GM10266 (cell line): ENCODE data around the gene RXRA.

ENCODE experiments used
- DNase-seq: peaks from one replicate; pipeline ENCODE4 v3.0.0; 2012; ENCODE audit errors: extremely low spot score
- TF ChIP-seq, protein P1 (sequence below): IDR thresholded peaks from 2 replicates; pipeline ENCODE4 v1.5.1; 2012; ENCODE audit warnings: mild to moderate bottlenecking, low read depth; ENCODE audit not compliant: control insufficient read depth, insufficient read depth; ENCODE audit errors: missing control alignments

The RXRA gene

DNA sequence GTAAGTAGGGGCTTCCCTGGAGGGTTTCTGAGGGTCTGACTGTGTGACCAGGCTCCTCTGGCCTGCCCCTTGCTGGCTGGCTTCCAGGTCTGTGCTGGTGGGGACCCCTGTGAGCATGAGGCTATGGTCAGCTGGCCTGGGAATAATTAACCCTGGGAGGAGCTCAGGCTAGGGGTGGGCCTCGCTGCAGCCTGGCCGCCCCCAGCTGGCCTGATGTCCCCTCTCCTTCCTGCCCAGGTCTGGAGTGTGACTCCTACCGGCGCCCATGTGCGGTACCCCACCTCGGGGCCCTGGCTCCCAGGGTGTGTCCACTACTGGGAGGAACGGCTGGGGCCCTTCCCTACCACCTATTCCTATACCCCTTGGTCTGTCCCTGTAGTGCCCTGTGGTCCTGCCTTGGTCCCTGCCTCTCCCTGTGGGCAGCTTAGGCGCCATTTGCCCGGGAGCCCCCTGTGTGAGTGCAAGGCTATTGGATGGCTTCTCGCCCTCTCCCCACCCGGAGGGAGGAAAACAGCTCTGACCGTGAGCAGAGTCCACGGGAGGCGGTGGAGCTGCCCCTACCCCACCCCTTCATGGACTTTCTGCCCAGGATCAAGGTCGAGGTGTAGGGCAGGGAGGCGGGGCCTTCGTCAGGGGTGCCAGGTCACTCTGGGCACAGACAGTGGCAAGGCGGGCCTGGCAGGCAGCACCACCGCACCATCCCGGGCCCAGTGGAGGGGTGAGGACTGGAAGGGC lies 9.4 kb downstream of the RXRA start:
- no peak for DNase-seq
- TF ChIP-seq, protein P1, sequence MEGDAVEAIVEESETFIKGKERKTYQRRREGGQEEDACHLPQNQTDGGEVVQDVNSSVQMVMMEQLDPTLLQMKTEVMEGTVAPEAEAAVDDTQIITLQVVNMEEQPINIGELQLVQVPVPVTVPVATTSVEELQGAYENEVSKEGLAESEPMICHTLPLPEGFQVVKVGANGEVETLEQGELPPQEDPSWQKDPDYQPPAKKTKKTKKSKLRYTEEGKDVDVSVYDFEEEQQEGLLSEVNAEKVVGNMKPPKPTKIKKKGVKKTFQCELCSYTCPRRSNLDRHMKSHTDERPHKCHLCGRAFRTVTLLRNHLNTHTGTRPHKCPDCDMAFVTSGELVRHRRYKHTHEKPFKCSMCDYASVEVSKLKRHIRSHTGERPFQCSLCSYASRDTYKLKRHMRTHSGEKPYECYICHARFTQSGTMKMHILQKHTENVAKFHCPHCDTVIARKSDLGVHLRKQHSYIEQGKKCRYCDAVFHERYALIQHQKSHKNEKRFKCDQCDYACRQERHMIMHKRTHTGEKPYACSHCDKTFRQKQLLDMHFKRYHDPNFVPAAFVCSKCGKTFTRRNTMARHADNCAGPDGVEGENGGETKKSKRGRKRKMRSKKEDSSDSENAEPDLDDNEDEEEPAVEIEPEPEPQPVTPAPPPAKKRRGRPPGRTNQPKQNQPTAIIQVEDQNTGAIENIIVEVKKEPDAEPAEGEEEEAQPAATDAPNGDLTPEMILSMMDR: no peak

- TF ChIP-seq, protein P1: no peak
- no peak for DNase-seq
Measured at GRCh38 chr9:134336228-134336627, 10.0 kb downstream of the RXRA start.

DNA sequence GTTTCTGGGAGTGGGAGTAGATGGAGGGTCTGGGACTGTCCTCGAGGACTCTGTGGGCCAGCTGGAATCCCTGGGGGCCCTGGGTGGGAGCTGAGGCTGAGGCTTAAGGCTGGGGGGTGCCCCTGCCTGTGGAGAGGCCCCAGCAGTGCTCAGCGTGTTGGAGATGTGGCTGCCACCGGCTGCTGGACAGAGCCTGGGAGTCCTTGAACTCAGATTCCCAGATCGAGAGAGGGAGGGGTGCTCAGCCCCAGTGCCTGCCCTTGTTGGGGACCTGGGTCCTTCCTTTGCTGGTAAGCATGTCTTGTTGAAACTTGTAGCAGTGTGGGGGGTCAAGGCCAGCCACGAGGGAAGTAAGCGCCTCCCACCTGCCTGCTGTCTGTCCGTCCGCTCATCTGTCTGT lies 10.7 kb downstream of the RXRA start:
- DNase-seq: no peak
- TF ChIP-seq, protein P1: no peak

GRCh38 chr9:134337469-134337868 lies 11.2 kb downstream of the RXRA start:
- TF ChIP-seq, protein P1: no peak
- DNase-seq: no peak

GRCh38 chr9:134338394-134339182 lies 12.3 kb downstream of the RXRA start:
- no peak for DNase-seq
- TF ChIP-seq, protein P1: no peak

DNA sequence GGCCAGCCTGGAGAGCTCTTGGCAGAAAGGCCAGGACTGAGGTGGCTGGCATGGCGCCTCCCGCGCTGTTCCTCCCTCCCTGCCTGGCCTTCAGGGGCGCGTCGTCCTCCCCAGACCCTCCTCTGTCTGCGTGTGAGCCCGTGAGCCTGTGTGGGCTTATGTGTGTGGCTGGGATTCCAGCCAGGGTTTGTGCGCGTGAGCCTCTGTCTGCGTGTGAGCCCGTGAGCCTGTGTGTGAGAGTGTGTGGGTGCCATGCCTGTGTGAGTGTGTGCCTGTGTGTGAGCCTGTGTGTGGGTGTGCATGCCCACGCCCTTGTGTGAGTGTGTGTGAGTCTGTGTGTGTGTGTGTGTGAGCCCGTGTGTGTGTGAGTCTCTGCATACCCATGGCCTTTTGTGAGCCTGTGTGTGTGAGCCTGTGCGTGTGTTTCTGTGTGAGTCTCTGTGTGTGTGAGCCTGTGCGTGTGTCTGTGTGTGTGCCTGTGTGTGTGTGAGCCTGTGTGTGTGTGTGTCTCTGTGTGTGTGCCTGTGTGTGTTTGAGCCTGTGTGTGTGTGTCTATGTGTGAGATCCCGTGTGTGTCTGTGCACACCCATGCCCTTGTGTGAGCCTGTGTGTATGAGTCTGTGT lies 13.0 kb downstream of the RXRA start:
- DNase-seq: no peak
- TF ChIP-seq, protein P1: no peak
